GM19238 (cell line): ENCODE results near the gene PDGFB.

Source experiments
- DNase-seq: peaks from one replicate; pipeline ENCODE4 v3.0.0; 2011; ENCODE audit warnings: low spot score; ENCODE audit not compliant: insufficient read length

PDGFB gene

GRCh38 chr22:39244496-39245129 is at the start of gene PDGFB:
Gene PDGFB (minus strand): TSS chr22:39244982. CDS start chr22:39243963, 1,019 bp downstream.
- no peak for DNase-seq

- no peak for DNase-seq
Observed at GRCh38 chr22:39293766-39294368, 49.1 kb upstream of the PDGFB start.

GRCh38 chr22:39292561-39293074 is 47.8 kb upstream of the PDGFB start:
- no peak for DNase-seq

GRCh38 chr22:39292031-39292462 is 47.3 kb upstream of the PDGFB start:
- DNase-seq, result no peak

- DNase-seq, result no peak
Observed at GRCh38 chr22:39291523-39291922, 46.7 kb upstream of the PDGFB start.

DNA sequence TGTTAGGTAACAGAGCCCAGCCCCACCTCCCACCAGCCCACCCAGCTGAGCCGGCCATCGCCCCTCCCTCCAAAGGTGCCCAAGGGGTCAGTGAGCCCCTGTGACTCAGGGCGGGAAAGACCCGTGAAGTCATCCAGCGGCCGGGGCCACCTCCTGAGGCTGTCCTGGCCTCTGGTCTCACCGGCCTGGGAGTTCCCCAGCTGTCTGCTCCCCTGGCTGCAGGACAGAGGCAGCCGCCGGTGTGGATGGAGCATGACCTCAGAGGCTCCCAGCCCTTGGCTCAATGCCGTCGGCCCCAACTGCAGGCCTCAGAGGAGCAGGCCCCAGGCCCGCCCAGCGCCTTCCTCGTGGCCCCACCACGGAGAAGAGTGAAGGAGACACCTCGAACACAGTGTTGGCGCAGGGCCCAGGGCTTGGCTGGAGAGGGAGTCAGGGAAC is 46.0 kb upstream of the PDGFB start:
- no peak for DNase-seq

DNA sequence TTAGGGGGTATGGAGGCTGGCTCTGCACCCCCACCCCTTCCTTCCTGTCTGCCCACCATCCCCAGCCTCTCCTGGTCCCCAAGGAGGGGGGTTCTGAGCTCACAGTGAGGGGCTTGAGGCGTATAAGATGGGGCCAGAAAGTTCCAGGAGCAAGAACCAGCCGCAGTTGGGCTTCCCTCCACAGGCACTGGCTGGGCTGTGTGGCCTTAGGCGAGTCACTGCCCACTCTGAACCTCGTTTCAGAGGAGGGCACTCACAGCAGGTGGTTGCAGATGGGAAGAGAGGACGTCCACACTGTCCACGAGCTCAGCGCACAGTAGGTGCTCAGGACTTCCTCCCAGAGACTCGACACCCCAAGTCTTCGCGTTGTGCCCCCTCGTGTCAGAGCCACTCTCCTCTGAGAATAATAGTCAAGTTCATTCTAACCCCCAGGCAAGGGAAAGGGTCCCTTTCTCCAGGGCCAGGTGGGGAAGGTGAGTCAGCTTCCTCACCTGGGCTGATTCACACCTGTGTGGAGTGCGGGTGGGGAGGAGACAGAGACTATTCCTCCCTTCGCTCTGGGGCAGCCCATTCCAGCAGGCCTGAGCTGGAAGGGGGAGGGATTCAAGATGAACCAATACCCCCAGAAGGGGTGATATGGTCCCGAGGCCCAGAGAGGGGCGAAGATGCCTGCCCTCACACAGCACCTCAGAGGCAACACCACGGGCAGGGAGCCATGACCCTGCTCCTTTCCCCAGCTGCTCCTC is 45.4 kb upstream of the PDGFB start:
- no peak for DNase-seq

GRCh38 chr22:39289533-39289932 is 44.8 kb upstream of the PDGFB start:
- no peak for DNase-seq

DNA sequence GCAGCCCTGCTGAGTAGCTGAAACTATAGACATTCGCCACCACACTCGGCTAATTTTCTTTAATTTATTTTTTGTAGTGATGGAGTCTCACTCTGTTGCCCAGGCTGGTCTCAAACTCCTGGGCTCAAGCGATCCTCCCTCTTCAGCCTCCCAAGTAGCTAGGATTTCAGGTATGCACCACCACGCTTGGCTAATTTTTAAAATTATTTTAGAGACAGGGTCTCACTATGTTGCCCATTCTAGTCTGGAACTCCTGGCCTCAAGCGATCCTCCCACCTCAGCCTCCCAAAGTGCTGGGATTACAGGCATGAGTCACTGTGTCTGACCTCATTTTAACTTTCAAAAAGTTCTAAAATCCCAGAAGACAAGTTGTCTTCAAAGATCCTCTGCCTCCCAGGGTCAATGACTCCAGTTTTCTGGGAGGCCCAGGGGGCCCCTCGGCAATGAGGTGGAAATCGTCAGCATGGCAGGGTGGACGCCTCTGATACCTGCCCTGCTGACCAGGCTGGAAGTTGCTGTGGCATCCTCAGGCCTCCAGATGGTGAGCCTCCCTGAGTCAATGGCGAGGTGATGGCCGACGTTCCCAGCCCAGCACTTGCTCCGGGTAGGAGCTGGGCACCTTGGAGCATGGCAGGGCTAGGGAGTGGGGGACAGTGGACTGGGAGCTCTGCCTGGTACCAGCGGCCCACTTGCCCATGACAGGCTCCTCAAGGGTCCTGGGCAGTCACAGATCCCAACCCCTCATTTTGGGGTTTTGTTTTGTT is 43.5 kb upstream of the PDGFB start:
- no peak for DNase-seq

DNA sequence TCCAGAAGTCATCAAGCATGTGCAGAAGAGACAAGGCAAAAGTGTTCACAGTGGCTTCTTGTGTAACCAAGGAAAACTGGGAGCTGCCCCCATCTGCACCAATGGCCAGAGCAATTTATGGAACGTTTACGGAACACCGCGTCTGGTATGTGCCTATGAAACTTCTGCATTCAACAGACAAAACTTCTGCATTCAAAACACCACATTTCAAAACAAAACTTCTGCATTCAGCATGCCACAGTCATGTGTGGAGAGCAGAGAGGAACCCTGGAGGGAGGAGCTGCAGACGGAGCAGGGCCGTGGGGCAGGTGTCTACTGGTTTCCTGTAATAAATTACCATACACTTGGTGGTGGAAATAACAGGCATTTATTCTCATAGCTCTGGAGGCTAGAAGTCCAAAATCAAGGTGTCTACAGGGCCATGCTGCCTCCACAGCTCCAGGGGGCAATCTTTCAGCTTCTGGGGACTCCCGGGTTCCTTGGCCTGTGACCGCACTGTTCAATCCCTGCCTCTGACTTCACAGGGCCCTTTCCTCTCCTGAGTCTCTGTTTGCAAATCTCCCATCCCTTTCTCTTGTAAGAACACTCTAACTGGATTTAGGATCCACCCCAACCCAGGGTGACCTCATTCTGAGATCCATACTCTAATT is 42.4 kb upstream of the PDGFB start:
- peak; percentile 68 for DNase-seq

GRCh38 chr22:39284983-39285382 is 40.2 kb upstream of the PDGFB start:
- DNase-seq, result no peak

DNA sequence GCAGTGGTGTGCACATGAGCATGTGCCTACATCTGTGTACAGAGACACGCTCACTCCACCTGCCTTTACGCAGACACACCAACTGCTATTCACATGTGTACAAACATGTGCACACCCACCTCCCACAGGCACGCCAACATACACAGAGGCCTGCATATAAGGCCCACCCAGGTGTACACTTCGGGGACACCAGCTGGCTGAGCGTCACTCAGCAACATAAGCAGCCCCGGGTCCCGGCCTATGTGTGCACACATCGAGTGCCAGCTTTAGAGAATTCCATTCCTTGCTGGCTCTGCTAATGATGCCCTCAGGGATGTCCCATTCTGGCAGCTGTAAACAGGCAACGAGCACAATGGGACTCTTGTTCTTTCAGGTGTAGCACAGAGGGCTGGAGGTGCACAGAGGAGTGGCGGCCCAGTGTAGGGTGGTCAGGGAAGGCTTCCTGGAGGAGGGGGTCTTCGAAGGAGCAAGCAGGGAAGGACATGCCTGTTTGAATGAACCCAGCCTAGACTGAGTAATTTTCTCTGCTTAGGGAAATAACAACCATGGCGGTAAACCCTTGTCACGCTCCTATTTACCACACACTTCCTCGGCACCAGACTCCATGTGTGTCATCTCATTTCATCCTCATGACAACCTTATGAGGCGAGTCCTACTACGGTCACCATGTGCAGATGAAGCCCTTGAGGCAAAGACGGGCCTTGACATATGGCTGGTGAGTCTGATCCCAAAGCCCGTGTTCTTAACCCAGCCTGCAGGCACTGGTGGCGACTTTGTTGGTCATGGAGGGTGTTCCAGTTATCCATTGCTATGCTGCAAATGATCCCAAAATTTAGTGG is 39.6 kb upstream of the PDGFB start:
- DNase-seq, result no peak

- DNase-seq, result no peak
Observed at GRCh38 chr22:39283322-39284141, 38.8 kb upstream of the PDGFB start.

GRCh38 chr22:39282645-39283321 is 38.0 kb upstream of the PDGFB start:
- no peak for DNase-seq

GRCh38 chr22:39281126-39281525 is 36.3 kb upstream of the PDGFB start:
- no peak for DNase-seq

- no peak for DNase-seq
Observed at GRCh38 chr22:39280250-39280649, 35.5 kb upstream of the PDGFB start.

DNA sequence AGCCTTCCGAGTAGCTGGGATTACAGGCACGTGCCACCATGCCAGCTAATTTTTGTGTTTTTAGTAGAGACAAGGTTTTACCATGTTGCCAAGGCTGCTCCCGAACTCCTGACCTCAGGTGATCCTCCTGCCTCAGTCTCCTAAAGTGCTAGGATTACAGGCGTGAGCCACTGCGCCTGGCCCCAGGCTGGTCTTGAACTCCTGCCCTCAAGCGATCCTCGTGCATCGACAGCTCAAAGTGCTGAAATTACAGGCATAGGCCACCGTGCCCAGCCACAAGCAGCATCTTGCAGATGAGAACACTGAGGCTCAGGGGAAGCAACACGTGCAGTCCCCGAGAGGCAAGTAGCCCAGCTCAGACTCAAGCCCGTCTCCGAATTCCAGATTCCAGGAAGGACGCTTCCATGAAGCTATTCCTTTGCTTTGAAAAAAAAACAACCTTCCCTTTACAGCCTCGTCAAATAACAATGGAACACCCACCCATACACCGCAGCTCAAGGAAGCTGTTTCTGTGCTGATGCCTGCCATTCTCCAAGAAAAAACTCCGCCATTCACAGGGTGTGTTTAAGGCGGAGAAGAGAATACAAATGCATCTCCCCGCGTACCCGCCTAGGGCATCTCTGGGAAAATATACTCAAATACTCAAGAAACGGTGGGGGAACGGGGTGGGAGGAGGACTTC is 34.5 kb upstream of the PDGFB start:
- DNase-seq, result no peak

- DNase-seq, result no peak
Observed at GRCh38 chr22:39278040-39278439, 33.3 kb upstream of the PDGFB start.
